Keratinocyte (primary cell): ENCODE results near the gene ADAMTS2. TPM values are rescaled to one million over a fixed set of nuclear protein-coding genes. Genes with fewer than 3 reads are reported as not detected.

Experiments
- DNase-seq: peaks from one replicate; pipeline ENCODE4 v3.0.0-alpha.2; 2011; ENCODE audit warnings: low read depth, missing footprints, low spot score
- FAIRE-seq: peaks from 2 replicates; lab custom pipeline; 2011; peaks lifted over from hg19 to GRCh38; lab: Jason Lieb, UNC
- H2AFZ ChIP-seq: 2 replicates; pipeline ENCODE4 v1.6.0; 2012; ENCODE audit warnings: low read length, control low read depth, inconsistent platforms; ENCODE audit not compliant: control insufficient read depth
- H3K27ac ChIP-seq: 2 replicates; pipeline ENCODE4 v1.5.1; 2011; ENCODE audit warnings: low read length; ENCODE audit not compliant: control insufficient read depth, insufficient read depth
- H3K27me3 ChIP-seq: 3 replicates; pipeline ENCODE4 v1.6.0; 2011; ENCODE audit warnings: low read length; ENCODE audit not compliant: control insufficient read depth, insufficient read depth; ENCODE audit errors: extremely low read depth
- H3K36me3 ChIP-seq, 2 experiments: 2 replicates in 1 of 2; 3 replicates in 1 of 2; pipeline ENCODE4 v1.5.1; 2011; ENCODE audit warnings: low read length in 2 of 2, mild to moderate bottlenecking in 1 of 2; ENCODE audit not compliant: control insufficient read depth in 2 of 2, insufficient read depth in 2 of 2; ENCODE audit errors: extremely low read depth in 1 of 2
- H3K4me1 ChIP-seq: 3 replicates; pipeline ENCODE4 v1.5.1; 2011; ENCODE audit warnings: low read length; ENCODE audit not compliant: control insufficient read depth, insufficient read depth; ENCODE audit errors: extremely low read depth
- H3K4me2 ChIP-seq: 3 replicates; pipeline ENCODE4 v1.6.0; 2011; ENCODE audit warnings: low read depth, low read length; ENCODE audit not compliant: control insufficient read depth, insufficient read depth; ENCODE audit errors: extremely low read depth
- H3K4me3 ChIP-seq, 3 experiments: fragments of 200-600 bp in 1 of 3; sonication (generic) in 1 of 3; 2 replicates in 2 of 3; 3 replicates in 1 of 3; pipeline ENCODE4 v1.5.1; 2011 to 2016; ENCODE audit warnings: low read length in 3 of 3, mild to moderate bottlenecking in 3 of 3, control low read depth in 2 of 3, inconsistent platforms in 1 of 3, low read depth in 1 of 3, mixed read lengths in 1 of 3, mixed run types in 1 of 3, moderate library complexity in 1 of 3; ENCODE audit not compliant: control insufficient read depth in 2 of 3, insufficient read depth in 2 of 3; ENCODE audit errors: extremely low read depth in 1 of 3
- H3K79me2 ChIP-seq: 2 replicates; pipeline ENCODE4 v1.6.0; 2012; ENCODE audit warnings: low read length; ENCODE audit not compliant: control insufficient read depth, insufficient read depth
- H3K9ac ChIP-seq: 3 replicates; pipeline ENCODE4 v1.6.0; 2011; ENCODE audit warnings: low read length; ENCODE audit not compliant: control insufficient read depth, insufficient read depth; ENCODE audit errors: extremely low read depth
- H3K9me1 ChIP-seq: 3 replicates; pipeline ENCODE4 v1.6.0; 2011; ENCODE audit warnings: low read length; ENCODE audit not compliant: control insufficient read depth, insufficient read depth; ENCODE audit errors: extremely low read depth
- H3K9me3 ChIP-seq: 2 replicates; pipeline ENCODE4 v1.5.1; 2012; ENCODE audit warnings: low read depth, low read length; ENCODE audit not compliant: control insufficient read depth
- H4K20me1 ChIP-seq: 3 replicates; pipeline ENCODE4 v1.6.0; 2011; ENCODE audit warnings: low read length; ENCODE audit not compliant: control insufficient read depth, insufficient read depth; ENCODE audit errors: extremely low read depth
- EZH2 ChIP-seq: IDR thresholded peaks from one replicate; pipeline ENCODE4 v1.6.1; 2012; ENCODE audit warnings: inconsistent platforms, mild to moderate bottlenecking, low read length, moderate library complexity
- dilution Hi-C: fragments of 300-500 bp; cut with MboI; formaldehyde crosslinking; loops from one replicate; pipeline ENCODE4 v1.7.0; 2020; ENCODE audit warnings: low sequenced_read_pairs; ENCODE audit not compliant: extremely low pct_ligation_motif_present
- polyA plus RNA-seq, 5 experiments: library from polyadenylated mRNA; depleted of rRNA in 3 of 5; stranded (reverse) in 3 of 5; stranded (forward) in 1 of 5; unstranded in 1 of 5; fragments of >200 nt; gene quantifications; 1 replicate in 1 of 5; 2 replicates in 3 of 5; 3 replicates in 1 of 5; pipeline versions ENCODE4 v1.2.1 to v1.2.3, GENCODE V29; 2011 to 2012; ENCODE audit warnings: missing spikeins in 2 of 5, low read depth in 1 of 5, low replicate concordance in 1 of 5
- TF ChIP-seq, protein P1 (sequence below), 3 experiments: IDR thresholded peaks in 1 of 3; conservative IDR thresholded peaks in 1 of 3; optimal IDR thresholded peaks in 1 of 3; 2 replicates in 2 of 3; 3 replicates in 1 of 3; pipeline versions ENCODE3 to v1.5.1; 2011; ENCODE audit warnings: low read length in 3 of 3, mild to moderate bottlenecking in 3 of 3, moderate library complexity in 2 of 3, control low read depth in 1 of 3, inconsistent platforms in 1 of 3; ENCODE audit not compliant: insufficient read depth in 2 of 3; ENCODE audit errors: extremely low read depth in 1 of 3

The ADAMTS2 gene
- polyA plus RNA-seq, 1 donor (not counting 4 experiments of a cell fraction or from before 2014, with no cell fraction given): not detected

DNA sequence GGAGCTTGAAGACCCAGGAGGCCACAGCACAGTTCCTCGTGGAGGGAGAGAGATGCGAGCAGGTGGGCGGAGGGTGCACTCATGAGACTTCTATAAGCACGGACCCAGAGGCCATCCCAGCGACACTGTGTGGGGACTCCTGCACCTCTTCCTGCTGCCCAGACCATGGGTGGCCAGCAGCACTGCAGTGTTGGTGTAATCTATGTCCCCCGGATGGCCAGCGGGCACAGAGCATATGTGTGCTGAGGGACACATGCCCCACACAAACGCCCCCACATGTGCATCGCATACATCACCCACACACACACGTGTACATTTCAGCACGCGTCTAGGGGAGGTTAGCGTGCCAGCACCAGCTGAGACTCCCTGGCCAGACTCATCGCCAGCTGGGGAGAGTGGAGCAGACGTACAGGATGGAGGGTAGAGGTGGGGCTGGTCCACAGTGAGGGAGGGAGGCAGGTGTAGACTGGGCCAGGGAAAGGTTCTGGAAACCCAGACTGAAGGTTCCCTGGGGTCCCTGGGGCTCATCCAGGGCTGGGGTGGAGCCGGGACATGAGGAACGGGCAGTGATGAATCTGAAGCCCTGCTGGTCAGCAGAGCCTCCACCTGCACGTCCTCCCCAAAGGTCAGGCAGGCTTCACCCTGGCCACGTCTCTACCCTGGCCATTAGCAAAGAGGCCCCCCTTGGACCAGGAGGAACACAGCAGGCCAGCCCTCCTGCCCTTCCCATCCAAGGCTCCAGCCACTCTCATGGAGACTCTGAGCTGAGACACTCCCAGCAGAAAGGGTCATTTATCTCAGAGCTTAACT is 27.6 kb downstream of the ADAMTS2 start:
- Histone ChIP-seq H3K4me2 (no peak overlapping the region), H3K9ac (no peak overlapping the region), H3K27ac (no peak overlapping the region), H2AFZ (no peak overlapping the region), H3K79me2 (no peaks in the 10 kb centered on the region), H4K20me1 (no peaks in the 10 kb centered on the region), H3K27me3 (no peaks in the 10 kb centered on the region), H3K9me1 (no peaks in the 10 kb centered on the region), H3K36me3 (no peaks in the 10 kb centered on the region), H3K4me3 (no peak overlapping the region), H3K9me3 (peaks cover 8% of the 10 kb centered on the region), H3K4me1 (no peaks in the 10 kb centered on the region)
- TF ChIP-seq EZH2: no peak
- TF ChIP-seq, protein P1, sequence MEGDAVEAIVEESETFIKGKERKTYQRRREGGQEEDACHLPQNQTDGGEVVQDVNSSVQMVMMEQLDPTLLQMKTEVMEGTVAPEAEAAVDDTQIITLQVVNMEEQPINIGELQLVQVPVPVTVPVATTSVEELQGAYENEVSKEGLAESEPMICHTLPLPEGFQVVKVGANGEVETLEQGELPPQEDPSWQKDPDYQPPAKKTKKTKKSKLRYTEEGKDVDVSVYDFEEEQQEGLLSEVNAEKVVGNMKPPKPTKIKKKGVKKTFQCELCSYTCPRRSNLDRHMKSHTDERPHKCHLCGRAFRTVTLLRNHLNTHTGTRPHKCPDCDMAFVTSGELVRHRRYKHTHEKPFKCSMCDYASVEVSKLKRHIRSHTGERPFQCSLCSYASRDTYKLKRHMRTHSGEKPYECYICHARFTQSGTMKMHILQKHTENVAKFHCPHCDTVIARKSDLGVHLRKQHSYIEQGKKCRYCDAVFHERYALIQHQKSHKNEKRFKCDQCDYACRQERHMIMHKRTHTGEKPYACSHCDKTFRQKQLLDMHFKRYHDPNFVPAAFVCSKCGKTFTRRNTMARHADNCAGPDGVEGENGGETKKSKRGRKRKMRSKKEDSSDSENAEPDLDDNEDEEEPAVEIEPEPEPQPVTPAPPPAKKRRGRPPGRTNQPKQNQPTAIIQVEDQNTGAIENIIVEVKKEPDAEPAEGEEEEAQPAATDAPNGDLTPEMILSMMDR (optimal IDR thresholded peaks at IDR 0.05 in 1 of 3, IDR thresholded peaks at IDR 0.05 in 1 of 3, conservative IDR thresholded peaks at IDR 0.05 in 1 of 3; ENCODE audit: extremely low read depth in 1 of 3, insufficient read depth in 2 of 3, low read length in 3 of 3): no peak
- no peak for FAIRE-seq
- no peak for DNase-seq
- dilution Hi-C loops: no loop called here

DNA sequence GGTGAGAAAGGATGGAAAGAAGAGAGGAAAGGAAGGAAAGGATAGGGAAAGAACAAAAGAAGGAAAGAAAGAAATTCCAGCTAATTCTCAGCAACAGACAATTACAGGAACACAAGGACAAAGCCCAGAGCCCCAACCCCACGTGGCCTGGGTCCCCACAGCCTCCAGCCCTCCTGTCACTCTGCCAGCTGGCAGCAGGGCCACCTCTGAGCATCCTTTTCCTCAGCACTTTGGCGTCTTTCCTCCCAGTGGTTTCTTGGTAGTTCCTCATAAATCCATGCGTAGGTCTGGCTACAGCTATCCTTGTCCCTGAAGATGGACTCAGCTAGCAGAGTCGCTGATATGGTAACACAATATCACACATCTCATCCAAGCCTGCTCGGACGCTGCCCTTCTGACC is 28.3 kb downstream of the ADAMTS2 start:
- dilution Hi-C loops: no loop called here

More for the DNA sequence above, 28.3 kb downstream of the ADAMTS2 start:
- H3K4me3 ChIP-seq: no peak overlapping the region
- peaks cover 8% of the 10 kb centered on the region for H3K9me3 ChIP-seq
- FAIRE-seq (no peak), DNase-seq (no peak)
- no peaks in the 10 kb centered on the region for H4K20me1 ChIP-seq
- TF ChIP-seq, protein P1 (optimal IDR thresholded peaks at IDR 0.05 in 1 of 3, IDR thresholded peaks at IDR 0.05 in 1 of 3, conservative IDR thresholded peaks at IDR 0.05 in 1 of 3; ENCODE audit: extremely low read depth in 1 of 3, insufficient read depth in 2 of 3, low read length in 3 of 3): no peak
- no peak for TF ChIP-seq EZH2
- no peak overlapping the region for H3K27ac ChIP-seq
- H3K36me3 ChIP-seq: no peaks in the 10 kb centered on the region
- H3K9ac ChIP-seq: no peak overlapping the region
- H3K4me2 ChIP-seq: no peak overlapping the region
- no peak overlapping the region for H2AFZ ChIP-seq
- H3K79me2 ChIP-seq: no peaks in the 10 kb centered on the region
- no peaks in the 10 kb centered on the region for H3K27me3 ChIP-seq
- no peaks in the 10 kb centered on the region for H3K4me1 ChIP-seq
- H3K9me1 ChIP-seq: no peaks in the 10 kb centered on the region
